Superior temporal gyrus (tissue), 1 donor: ENCODE data around the gene ATG9A.

ENCODE experiments used
- DNase-seq: peaks from one replicate; pipeline ENCODE4 v3.0.0-alpha.2; 2016; ENCODE audit errors: extremely low spot score

Gene ATG9A

GRCh38 chr2:219252900-219253752 lies 23.7 kb upstream of the ATG9A start, which contains the start of gene TUBA4B:
TSS of gene TUBA4B (plus strand) at chr2:219253243. CDS start at chr2:219253408, 165 bp downstream.
- DNase-seq: no peak

DNA sequence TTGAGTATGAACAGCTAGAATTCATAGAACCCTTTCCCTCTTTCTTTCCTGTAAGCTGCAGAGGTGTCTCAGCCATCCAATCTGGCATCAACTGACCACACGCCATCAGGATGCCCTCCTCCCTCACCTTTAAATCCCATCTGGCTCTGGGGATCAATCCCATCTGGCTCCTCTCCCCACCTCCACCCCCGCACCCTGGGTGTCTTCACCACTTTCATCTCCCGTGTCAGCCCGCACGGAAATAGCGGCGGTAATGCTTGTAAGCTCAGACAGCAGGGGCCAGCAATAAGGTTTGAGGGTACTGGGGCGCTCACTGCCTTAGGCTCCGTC lies 23.1 kb upstream of the ATG9A start:
- DNase-seq: no peak

GRCh38 chr2:219252084-219252483 lies 22.6 kb upstream of the ATG9A start:
- no peak for DNase-seq

- no peak for DNase-seq
These were observed 22.2 kb upstream of the ATG9A start for GRCh38 chr2:219251656-219252055.

DNA sequence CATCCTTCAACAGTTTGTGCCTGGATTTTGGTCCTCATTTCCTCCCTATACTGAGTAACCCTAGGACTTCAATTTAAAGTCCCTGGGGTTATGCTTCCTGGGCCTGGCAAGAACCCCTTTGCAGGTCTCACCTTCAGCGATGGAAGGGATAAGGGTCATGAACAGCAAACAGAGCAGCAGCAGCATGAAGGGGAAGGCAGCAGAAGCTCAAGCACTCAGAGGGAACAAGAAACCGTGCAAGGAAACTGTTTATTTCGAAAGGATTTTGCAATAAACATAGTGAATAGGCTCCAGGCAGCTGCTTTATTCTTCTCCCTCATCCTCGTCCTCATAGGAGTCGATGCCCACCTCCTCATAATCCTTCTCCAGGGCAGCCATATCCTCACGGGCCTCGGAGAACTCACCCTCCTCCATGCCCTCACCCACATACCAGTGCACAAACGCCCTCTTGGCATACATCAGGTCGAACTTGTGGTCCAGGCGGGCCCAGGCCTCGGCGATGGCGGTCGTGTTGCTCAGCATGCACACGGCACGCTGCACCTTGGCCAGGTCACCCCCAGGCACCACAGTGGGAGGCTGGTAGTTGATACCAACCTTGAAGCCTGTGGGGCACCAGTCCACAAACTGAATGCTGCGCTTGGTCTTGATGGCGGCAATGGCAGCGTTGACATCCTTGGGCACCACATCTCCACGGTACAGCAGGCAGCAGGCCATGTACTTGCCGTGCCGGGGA lies 20.8 kb upstream of the ATG9A start:
- DNase-seq: no peak

- peak; percentile 68 for DNase-seq
These were observed 20.0 kb upstream of the ATG9A start for GRCh38 chr2:219249203-219249980.

- no peak for DNase-seq
These were observed 19.4 kb upstream of the ATG9A start for GRCh38 chr2:219248845-219249202.

GRCh38 chr2:219247678-219248642 lies 18.5 kb upstream of the ATG9A start:
- DNase-seq: no peak

GRCh38 chr2:219246559-219246958 lies 17.1 kb upstream of the ATG9A start:
- DNase-seq: no peak

DNA sequence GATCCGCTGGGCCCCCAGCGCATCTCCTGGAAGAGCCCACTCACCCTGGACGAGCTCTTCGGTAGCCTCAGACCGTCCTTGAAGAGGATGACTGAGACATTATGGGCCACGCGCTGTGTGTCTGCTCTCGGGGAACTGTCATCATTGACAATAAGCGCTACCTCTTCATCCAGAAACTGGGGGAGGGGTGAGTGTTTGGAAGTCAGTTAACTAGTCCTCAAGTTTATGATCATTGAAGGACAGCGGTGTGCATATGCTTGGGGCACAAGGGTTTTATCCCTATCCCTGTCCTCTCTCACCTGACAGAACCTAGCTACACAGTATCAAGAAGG lies 16.4 kb upstream of the ATG9A start:
- DNase-seq: no peak

- DNase-seq: peak; percentile 97
These were observed 15.9 kb upstream of the ATG9A start, which contains the start of the genes GLB1L and STK16 for GRCh38 chr2:219245148-219245898. TSS of gene GLB1L (minus strand) at chr2:219245444. CDS start at chr2:219243573, 1,871 bp downstream. TSS of gene STK16 (plus strand) at chr2:219245479. CDS start at chr2:219246000, 521 bp downstream.

- DNase-seq: no peak
These were observed 15.3 kb upstream of the ATG9A start for GRCh38 chr2:219244789-219245147.

- DNase-seq: no peak
These were observed 13.9 kb upstream of the ATG9A start for GRCh38 chr2:219243291-219243761.

GRCh38 chr2:219234331-219234730 lies 4.9 kb upstream of the ATG9A start:
- no peak for DNase-seq

GRCh38 chr2:219230059-219230540 lies 664 bp upstream of the ATG9A start:
- DNase-seq: no peak

GRCh38 chr2:219228911-219229304 lies 528 bp downstream of the ATG9A start:
- DNase-seq: no peak

GRCh38 chr2:219228041-219228910 lies 1.2 kb downstream of the ATG9A start:
- no peak for DNase-seq

GRCh38 chr2:219225350-219225749 lies 4.1 kb downstream of the ATG9A start:
- no peak for DNase-seq
